H4 (cell line): Measurements from ENCODE around the gene MOB3B. TPM values are rescaled to one million over a fixed set of nuclear protein-coding genes. Genes with fewer than 3 reads are reported as not detected.

Experiments
- DNase-seq: peaks from one replicate; pipeline ENCODE4 v3.0.0-alpha.2; 2015; ENCODE audit warnings: low spot score
- total RNA-seq: library from RNA; depleted of rRNA; stranded (reverse); fragments of >200 nt; shearing (Covaris generic); gene quantifications from 2 replicates; pipeline ENCODE4 v1.2.3, GENCODE V29; 2014

The MOB3B gene
- total RNA-seq, 1 experiment from 2014 or later = 0.39 TPM

- DNase-seq = no peak
These were observed 189.3 kb downstream of the MOB3B start for GRCh38 chr9:27340285-27340674.

- no peak for DNase-seq
These were observed 189.8 kb downstream of the MOB3B start for GRCh38 chr9:27339661-27340284.

GRCh38 chr9:27338527-27338903 is 191.1 kb downstream of the MOB3B start:
- DNase-seq = no peak

- DNase-seq = no peak
These were observed 191.6 kb downstream of the MOB3B start for GRCh38 chr9:27337833-27338526.

GRCh38 chr9:27337236-27337635 is 192.4 kb downstream of the MOB3B start:
- no peak for DNase-seq

GRCh38 chr9:27336829-27337228 is 192.8 kb downstream of the MOB3B start:
- no peak for DNase-seq

GRCh38 chr9:27336126-27336525 is 193.5 kb downstream of the MOB3B start:
- no peak for DNase-seq

GRCh38 chr9:27335075-27335474 is 194.5 kb downstream of the MOB3B start:
- DNase-seq = no peak

- DNase-seq = peak; percentile 62
These were observed 196.2 kb downstream of the MOB3B start for GRCh38 chr9:27333241-27334052.

GRCh38 chr9:27331393-27331792 is 198.2 kb downstream of the MOB3B start:
- DNase-seq = no peak

- DNase-seq = no peak
These were observed 200.3 kb downstream of the MOB3B start for GRCh38 chr9:27329291-27329690.

- DNase-seq = no peak
These were observed 201.1 kb downstream of the MOB3B start for GRCh38 chr9:27328483-27328882.

- DNase-seq = no peak
These were observed 218.4 kb downstream of the MOB3B start for GRCh38 chr9:27311184-27311583.

GRCh38 chr9:27310582-27310981 is 219.0 kb downstream of the MOB3B start:
- DNase-seq = no peak

GRCh38 chr9:27308691-27309390 is 220.8 kb downstream of the MOB3B start:
- DNase-seq = no peak

- DNase-seq = no peak
These were observed 225.1 kb downstream of the MOB3B start for GRCh38 chr9:27304521-27304920.

GRCh38 chr9:27303219-27303618 is 226.4 kb downstream of the MOB3B start:
- peak; percentile 75 for DNase-seq

GRCh38 chr9:27297050-27297449 is 232.6 kb downstream of the MOB3B start, which contains the start of gene EQTN:
Gene EQTN (minus strand): TSS chr9:27297150. CDS start chr9:27297055, 95 bp downstream.
- no peak for DNase-seq

- no peak for DNase-seq
These were observed 235.6 kb downstream of the MOB3B start for GRCh38 chr9:27293996-27294395.

- DNase-seq = no peak
These were observed 236.8 kb downstream of the MOB3B start for GRCh38 chr9:27292659-27293405.

GRCh38 chr9:27291292-27291691 is 238.3 kb downstream of the MOB3B start:
- DNase-seq = no peak
